Activated gamma-delta T cell treated with anti-CD3 and anti-CD28 coated beads, Interleukin-2, amount 50 U/mL, for 16 hours (primary cell): ENCODE measurements around the gene SPX.

ENCODE experiments used
- DNase-seq: peaks from one replicate; pipeline ENCODE4 v3.0.0-alpha.2; 2020; ENCODE audit warnings: low read depth

The SPX gene

GRCh38 chr12:21526053-21526452 lies at the start of gene SPX:
TSS of gene SPX (plus strand) at chr12:21526296. CDS start at chr12:21526473, 177 bp downstream.
- DNase-seq: no peak

- DNase-seq: no peak
Measured at GRCh38 chr12:21476949-21477348, 49.1 kb upstream of the SPX start.

GRCh38 chr12:21478756-21479455 lies 47.2 kb upstream of the SPX start:
- DNase-seq: no peak

GRCh38 chr12:21483531-21483930 lies 42.6 kb upstream of the SPX start:
- no peak for DNase-seq

GRCh38 chr12:21485998-21486397 lies 40.1 kb upstream of the SPX start:
- no peak for DNase-seq

GRCh38 chr12:21499765-21500164 lies 26.3 kb upstream of the SPX start:
- no peak for DNase-seq

GRCh38 chr12:21500786-21501257 lies 25.3 kb upstream of the SPX start:
- DNase-seq: no peak

- DNase-seq: peak; percentile 82
Measured at GRCh38 chr12:21501258-21502163, 24.6 kb upstream of the SPX start, which contains the start of the genes GOLT1B and RECQL. TSS of gene GOLT1B (plus strand) at chr12:21501789. CDS start at chr12:21501924, 135 bp downstream. TSS of gene RECQL (minus strand) at chr12:21501635. CDS start at chr12:21499570, 2,065 bp downstream.

GRCh38 chr12:21502164-21502496 lies 24.0 kb upstream of the SPX start:
- DNase-seq: peak; percentile 21

GRCh38 chr12:21502872-21503271 lies 23.2 kb upstream of the SPX start:
- no peak for DNase-seq

- DNase-seq: no peak
Measured at GRCh38 chr12:21505888-21506287, 20.2 kb upstream of the SPX start.

GRCh38 chr12:21507849-21508248 lies 18.2 kb upstream of the SPX start:
- DNase-seq: no peak

GRCh38 chr12:21509768-21510167 lies 16.3 kb upstream of the SPX start:
- DNase-seq: no peak

GRCh38 chr12:21516281-21516680 lies 9.8 kb upstream of the SPX start:
- no peak for DNase-seq

GRCh38 chr12:21518451-21518850 lies 7.6 kb upstream of the SPX start:
- no peak for DNase-seq

GRCh38 chr12:21521541-21521940 lies 4.6 kb upstream of the SPX start:
- no peak for DNase-seq

- no peak for DNase-seq
Measured at GRCh38 chr12:21523148-21523547, 2.9 kb upstream of the SPX start.

GRCh38 chr12:21526721-21527345 lies 737 bp downstream of the SPX start:
- DNase-seq: no peak

GRCh38 chr12:21527451-21528180 lies 1.5 kb downstream of the SPX start:
- peak; percentile 13 for DNase-seq

- DNase-seq: no peak
Measured at GRCh38 chr12:21528953-21529352, 2.9 kb downstream of the SPX start.

GRCh38 chr12:21529456-21529855 lies 3.4 kb downstream of the SPX start:
- no peak for DNase-seq
